ENCODE results near the gene UBE2L6.
"Not testable (repeated sequence)": the region's sequence is repeated elsewhere in the genome, so short reads cannot be mapped to it uniquely, and the experiment has no call there.

UBE2L6 gene

DNA sequence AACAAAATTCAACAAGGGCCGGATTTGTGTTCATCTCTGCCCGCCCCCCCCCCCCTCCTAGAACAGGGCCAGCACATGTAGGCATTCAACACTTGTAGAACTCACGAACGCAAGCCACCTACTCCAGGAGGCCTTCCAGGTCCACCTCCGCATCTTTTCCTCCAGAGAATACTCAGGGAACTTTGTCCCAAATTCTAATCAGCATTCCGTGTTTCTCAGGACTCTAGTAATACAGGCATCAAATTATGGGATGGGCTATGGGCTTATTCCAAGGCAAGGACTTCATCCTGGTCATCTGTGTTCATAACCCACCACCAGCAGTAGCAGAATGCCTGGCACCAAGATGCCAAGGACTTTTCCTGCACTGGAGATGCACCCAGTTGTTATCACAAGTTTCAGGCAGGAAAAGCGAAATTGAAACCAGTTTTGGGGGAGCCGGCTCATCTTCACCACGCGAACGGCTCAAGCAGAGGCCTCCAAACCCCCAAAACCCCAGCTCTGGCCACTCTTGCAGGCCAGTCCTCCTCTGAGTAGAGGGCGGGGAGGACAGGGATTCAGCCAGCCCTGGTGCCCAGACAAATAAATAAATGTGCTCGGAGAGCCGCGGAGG lies 462 bp downstream of the UBE2L6 start:
- peak; percentile 40 for DNase-seq (ENCODE audit: low spot score)

DNA sequence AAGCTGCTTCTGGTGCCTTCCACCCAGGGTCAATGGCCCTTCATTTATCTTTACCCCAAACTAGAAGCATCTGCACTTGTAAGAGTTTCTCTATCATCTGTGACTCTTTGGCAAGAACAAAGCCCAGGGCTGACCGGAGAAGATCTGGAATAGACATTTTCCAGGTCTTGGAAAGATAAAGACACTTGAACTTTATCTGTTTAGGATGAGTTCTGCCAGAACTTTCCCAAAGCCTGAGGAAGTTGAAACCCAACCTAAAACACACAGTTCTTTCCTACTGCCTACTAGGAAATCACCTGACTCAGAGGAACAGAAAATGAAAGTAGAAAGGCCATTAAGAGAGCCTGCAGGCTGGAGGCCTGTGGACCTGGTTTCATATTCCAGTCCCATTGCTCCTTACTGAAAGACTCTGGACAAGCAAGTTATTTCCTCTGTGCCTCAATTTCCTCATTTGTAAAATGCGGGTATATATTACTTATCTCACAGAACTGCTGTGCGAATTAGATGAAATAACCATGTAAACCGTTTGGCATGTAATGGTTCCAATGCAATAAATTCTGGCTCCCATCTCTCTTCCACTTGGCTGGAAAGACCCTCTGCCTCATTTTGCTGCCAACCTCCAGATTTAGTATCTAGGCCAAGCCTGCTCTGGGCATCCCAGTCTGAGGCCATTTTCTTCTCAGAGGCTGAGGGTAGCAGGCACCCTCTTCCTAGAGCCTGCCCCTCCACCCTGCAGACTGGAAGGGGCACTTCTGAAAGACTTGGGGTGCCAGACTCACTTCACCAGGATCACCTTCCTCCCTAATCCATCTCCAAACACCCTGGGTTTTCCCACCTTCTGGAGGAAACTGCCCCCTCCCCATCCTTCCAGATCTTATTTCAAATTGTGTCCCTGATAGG lies 1.2 kb downstream of the UBE2L6 start:
- DNase-seq (ENCODE audit: low spot score): peak; percentile 66

DNA sequence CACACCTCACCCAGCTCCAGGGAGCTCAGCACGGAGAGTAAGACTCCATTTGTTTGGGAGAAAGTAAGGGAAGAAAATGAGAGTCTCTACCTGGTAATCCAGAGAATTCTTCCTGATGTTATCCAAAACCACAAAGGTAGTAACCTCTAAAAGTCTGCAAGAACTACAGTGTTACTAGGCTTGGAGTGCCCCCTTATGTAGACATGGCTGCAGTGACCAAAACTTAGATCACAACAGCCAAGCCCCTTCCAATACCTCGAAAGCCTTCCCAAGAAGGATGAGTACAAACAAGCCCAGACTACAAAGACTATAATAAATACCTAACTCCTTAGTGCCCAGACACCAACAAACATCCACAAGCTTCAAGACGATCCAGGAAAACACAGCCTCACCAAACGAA lies 4.9 kb downstream of the UBE2L6 start:
- no peak for DNase-seq (ENCODE audit: low spot score)

DNA sequence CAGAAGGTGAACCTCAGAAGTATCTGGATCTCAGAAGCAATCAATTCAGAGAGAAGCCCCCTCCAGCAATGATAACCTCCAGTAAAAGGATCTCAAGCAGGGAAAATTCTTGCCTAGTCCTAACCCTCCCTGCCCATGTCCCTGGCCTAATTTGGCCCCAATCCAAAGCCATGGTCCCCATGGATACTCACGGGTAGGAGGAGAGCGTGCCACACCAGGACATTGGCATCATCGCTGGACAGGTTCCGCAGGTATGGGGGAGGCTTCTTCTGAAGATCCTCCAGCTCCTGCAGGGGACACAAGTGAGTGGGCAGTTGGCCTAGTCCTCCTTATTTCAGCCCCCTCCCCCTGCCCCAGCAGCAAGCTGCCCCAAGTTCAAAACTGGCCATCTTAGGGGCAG lies 7.3 kb downstream of the UBE2L6 start:
- DNase-seq (ENCODE audit: low spot score): no peak

DNA sequence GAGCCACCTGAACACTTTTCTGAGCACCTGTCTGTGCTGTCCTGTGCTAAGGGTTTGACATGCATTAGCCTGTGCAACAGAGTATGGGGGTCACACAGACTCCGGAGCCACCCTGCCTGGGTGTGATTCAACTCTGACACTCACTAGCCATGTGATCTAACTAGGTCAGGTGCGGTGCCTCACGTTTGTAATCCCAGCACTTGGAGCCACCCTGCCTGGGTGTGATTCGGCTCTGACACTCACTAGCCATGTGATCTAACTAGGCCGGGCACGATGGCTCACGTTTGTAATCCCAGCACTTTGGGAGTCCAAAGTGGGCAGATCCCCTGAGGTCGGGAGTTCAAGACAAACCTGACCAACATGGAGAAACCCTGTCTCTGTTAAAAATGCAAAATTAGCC lies 11.4 kb downstream of the UBE2L6 start:
- DNase-seq (ENCODE audit: low spot score): no peak

DNA sequence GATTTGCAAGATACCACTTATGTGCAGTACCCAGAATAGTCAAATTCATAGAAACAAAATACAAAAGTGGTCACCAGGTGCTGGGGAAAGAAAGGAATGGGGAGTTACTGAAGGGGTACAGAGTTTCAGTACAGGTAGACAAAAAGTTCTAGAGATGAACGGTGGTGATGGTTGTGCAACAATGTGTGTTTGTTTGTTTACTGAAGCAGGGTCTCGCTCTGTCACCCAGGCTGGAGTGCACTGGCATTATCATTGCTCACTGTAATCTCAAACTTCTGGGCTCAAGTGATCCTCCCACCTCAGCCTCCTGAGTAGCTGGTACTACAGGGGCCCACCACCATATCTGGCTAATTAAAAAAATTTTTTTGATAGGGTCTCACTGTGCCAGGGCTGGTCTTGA lies 12.1 kb downstream of the UBE2L6 start:
- no peak for DNase-seq (ENCODE audit: low spot score)

DNA sequence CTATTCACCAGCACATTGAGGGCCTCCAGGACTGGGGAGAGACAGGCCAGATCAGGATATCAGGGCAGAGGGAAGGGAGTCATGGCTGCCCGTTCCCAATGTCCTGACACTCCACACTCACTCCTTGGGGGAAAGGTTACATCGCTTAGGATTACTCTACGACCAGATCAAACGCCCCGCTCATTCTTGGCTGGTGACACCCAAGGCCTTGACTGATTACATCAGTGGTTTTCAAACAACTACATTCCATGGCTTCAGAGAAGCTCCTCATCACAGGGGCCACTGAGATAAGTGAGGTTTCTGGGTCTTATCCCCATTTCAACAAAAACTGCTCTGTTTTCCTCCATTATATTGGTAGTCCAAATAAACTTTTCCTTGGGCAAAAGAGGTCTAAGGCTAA lies 15.0 kb downstream of the UBE2L6 start:
- no peak for DNase-seq (ENCODE audit: low spot score)

DNA sequence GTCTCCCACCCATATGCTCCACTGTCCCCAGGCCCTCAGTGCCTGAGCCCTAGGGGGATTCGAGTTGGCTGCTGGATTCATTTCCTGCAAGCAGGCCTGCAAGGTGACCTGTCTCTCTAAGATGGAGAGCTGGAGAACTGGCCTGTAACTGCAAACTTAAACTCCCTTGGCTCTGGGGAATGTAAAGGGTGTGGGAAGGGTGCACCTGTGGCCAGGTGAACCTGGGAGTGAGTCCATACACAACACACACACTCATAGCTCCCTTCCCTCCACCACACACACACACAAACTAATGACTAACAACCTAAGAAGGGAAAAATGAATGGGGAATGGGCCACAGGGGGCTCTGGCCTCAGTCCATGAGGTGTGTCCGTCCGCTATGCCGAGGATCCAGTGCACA lies 15.5 kb downstream of the UBE2L6 start:
- DNase-seq (ENCODE audit: low spot score): no peak

DNA sequence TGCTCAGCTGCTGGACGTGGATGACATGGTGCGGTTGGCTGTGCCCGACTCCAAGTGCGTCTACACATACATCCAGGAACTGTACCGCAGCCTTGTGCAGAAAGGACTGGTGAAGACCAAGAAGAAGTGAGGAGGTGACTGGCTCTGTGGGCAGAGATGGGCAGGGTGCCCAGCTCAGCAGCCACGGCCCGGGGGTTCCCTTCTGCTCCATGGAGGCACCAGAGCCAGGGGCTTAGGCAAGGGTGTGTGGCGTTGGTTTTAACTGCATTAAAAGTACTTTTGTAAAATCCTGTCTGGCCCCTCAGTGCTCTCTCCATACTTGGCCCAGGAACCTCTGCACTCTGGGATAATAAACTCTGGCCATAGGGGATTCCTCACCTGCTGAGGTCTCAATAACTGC lies 17.5 kb downstream of the UBE2L6 start:
- no peak for DNase-seq (ENCODE audit: low spot score)

DNA sequence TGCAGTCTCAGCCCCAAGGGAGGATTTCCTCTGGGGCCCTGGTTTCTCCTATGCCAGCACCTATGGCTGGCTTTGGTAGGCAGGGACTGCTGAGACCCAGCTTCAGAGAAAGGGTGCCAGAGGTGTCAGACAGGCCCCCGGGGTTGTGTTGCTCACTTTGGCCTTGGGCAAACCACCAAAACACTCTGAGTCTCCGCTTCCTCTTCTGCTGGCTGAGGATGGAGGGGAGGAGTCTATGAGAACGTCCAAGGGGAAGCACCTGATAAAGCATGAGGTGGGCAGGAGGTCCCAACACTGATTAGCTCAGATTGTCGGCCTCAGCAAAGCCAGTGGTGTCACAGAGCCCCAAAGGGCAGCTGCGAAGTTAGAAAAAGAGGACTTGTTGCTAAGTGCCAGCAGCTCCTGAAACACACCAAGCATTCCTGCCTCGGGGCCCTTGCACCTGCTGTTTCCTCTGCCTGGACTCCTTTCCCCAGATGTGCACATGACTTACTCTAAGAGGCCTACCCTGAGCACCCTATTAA lies 19.6 kb downstream of the UBE2L6 start:
- no peak for DNase-seq (ENCODE audit: low spot score)

DNA sequence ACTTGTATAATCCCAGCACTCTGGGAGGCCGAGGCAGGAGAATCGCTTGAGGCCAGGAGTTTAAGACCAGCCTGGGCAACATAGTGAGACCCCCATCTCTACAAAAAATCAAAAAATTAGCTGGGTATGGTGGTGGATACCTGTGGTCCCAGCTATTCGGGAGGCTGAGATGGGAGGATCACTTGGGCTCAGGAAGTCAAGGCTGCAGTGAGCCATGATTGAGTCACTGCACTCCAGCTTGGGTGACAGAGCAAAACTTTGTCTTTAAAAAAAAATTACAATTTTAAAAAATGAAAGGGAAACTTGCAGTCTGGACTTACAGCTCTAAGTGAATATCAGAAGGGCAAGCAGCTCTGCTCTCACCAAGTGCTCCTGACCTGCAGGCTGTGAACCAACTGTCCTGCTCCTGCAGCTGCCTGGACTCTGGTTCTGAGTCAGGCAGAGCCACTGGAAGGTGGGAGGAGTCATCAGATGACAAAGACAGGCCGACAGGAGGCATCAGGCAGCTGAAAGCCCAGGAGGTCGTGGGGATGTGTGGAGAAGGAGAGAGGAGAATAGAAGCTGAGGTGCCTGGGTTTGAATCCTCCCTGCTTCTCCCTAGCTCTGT lies 20.5 kb downstream of the UBE2L6 start:
- no peak for DNase-seq (ENCODE audit: low spot score)

DNA sequence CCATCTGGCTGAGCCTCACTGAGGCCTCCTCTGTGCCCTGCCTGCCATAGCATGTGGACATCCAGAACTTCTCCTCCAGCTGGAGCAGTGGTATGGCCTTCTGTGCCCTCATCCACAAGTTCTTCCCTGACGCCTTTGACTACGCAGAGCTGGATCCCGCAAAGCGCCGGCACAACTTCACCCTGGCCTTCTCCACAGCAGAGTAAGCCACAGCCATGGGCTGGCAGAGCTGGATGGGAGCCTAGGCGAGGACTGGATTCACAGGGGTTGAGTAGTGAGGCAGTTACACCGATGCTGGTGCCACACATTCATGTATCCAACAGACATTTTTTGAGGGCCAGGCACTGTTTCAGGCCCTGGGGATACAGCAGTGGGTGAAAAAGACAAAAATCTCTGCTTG lies 21.0 kb downstream of the UBE2L6 start:
- no peak for DNase-seq (ENCODE audit: low spot score)

DNA sequence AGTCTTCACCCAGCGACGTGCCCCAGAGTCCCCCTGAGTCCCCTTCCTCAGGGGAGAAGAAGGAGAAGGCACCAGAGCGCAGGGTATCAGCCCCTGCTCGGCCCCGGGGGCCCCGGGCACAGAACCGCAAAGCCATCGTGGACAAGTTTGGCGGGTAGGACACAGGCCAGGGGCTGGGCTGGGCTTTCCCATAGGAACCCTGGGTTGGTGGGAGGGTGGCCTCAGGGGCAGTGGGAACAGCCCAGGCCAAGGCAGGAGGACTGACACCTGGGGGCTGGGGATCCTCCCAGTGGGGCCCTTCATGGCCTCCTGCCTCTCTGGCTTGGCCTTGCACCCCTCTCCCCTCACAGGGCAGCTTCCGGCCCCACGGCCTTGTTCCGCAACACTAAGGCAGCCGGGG lies 21.6 kb downstream of the UBE2L6 start:
- DNase-seq (ENCODE audit: low spot score): no peak

DNA sequence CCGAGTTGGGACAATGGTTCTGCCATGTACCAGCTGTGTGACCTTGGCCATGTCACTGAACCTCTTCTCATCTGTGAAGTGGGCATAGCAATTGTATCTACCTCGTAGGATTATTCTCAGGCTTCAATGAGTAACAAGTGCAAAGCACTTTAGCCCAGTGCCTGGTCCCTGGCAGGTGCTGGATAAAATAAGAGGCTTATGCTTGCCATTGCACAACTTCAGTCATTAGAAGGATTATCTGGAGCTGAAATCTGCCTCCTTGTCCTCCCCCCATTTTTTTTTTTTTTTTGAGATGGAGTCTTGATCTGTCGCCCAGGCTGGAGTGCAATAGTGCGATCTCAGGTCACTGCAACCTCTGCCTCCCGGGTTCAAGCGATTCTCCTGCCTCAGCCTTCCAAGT lies 22.9 kb downstream of the UBE2L6 start:
- DNase-seq (ENCODE audit: low spot score): no peak

DNA sequence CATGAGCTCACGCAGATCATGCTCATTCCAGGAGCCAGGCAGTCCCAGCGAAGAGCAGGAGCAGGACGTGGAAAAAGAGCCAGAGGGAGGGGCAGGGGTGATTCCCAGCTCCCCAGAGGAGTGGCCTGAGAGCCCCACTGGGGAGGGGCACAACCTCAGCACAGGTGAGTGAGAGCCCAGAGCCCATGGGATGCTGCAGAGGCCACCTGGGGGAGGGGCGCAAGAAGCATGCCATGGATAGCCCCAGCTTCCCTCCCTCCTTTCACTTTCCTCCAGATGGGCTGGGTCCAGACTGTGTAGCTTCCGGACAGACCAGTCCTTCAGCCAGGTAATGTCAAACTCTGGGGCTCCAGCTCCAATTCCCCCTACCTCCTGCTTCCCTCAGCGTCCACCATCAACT lies 23.9 kb downstream of the UBE2L6 start:
- no peak for DNase-seq (ENCODE audit: low spot score)

DNA sequence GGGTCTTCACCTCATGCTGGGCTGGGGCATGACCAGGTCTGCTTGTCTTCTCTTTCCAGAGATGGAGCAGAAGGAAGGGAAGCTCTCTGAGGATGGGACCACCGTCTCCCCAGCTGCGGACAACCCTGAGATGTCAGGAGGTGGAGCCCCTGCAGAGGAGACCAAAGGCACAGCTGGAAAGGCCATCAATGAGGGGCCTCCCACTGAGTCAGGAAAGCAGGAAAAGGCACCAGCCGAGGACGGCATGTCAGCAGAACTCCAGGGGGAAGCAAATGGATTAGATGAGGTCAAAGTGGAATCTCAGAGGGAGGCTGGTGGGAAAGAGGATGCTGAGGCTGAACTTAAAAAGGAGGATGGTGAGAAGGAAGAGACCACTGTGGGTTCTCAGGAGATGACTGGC lies 24.9 kb downstream of the UBE2L6 start:
- no peak for DNase-seq (ENCODE audit: low spot score)

DNA sequence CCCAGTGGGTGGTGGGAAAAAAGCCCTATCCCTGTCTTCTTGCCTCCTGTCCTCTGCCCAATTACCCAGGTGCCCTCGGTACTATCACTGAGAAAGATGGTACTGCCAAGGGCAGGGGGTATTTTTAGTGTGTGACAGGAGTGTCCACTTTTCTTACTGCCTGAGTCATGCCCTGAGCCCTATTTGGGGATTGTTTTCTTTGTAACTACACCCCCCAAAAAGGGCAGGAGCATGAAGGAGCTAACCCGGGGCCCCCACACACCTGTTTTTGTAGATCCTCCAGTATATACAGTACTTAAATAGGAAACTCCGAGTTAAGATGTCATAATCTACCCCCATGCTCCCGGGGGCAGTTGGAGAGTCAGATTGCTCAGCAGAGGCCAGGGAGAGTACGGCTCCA lies 26.3 kb downstream of the UBE2L6 start:
- no peak for DNase-seq (ENCODE audit: low spot score)

DNA sequence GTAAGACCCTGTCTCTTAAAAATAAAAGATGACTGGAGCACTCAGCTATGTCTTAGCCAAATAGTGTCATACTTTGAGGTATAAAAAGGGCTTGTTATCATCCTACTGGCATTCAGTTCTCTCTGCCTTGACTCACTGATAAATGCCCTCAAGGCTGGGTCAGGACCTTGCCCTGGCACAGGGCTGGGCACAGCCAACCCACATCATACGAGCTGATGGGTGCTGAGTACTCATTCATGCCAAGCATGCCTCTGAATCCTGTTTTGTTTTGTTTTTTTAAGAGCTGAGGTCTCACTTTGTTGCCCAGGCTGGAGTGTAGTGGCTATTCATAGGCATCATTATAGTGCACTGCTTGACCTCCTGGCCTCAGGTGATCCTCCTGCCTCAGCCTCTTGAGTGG lies 28.1 kb downstream of the UBE2L6 start:
- DNase-seq (ENCODE audit: low spot score): no peak

DNA sequence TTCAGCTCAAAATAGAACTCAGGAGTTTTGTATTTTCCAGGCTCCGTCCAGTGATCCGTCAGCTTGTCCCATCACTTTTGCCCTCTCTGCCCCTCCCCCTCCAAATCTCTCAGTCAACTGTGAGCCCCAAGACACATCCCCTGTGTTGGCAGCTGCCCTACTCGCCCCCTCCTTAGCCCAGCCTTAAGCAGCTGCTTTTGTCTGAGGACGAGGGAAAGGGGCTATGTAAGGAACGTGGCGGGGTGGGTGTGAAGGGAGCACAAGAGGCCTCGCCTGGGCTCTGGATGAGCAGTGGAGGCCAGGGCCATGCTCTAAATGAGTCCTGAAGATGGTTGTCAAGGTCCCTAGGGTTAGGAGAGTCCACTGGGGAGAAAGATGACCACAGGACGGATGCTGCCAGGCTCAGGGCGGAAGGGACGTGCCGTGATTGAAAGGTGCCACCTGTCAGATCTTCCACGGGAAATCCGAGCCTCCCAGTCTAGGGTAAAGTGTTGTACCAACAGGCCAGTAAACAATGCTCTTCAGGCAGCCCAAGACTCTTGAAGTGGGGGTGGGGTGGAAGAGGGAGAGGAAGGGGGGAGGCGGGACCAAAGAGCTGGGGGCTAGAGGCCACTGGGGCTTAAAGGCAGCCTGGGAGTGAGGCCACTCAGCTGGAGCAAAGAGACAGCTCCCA lies 30.4 kb downstream of the UBE2L6 start, which contains the start of gene SMTNL1:
SMTNL1 (plus strand) TSS at position 649 of the 673 bp plus-strand sequence. CDS start 5,048 bp downstream, outside the sequence.
- no peak for DNase-seq (ENCODE audit: low spot score)

DNA sequence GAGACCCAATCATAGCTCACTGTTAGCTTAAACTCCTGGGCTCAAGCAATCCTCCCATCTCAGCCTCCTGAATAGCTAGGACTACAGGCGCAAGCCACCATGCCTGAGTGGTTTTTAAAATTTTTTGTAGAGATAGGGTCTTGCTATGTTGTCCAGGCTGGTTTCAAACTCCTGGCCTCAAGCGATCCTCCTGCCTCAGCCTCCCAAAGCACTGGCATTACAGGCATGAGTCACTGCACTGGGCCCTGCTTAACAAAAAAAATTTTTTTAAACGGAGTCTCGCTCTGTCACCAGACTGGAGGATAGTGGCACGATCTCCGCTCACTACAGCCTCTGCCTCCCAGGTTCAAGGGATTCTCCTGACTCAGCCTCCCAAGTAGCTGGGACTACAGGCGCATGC lies 33.0 kb downstream of the UBE2L6 start:
- not testable (repeated sequence) for DNase-seq (ENCODE audit: low spot score)

DNA sequence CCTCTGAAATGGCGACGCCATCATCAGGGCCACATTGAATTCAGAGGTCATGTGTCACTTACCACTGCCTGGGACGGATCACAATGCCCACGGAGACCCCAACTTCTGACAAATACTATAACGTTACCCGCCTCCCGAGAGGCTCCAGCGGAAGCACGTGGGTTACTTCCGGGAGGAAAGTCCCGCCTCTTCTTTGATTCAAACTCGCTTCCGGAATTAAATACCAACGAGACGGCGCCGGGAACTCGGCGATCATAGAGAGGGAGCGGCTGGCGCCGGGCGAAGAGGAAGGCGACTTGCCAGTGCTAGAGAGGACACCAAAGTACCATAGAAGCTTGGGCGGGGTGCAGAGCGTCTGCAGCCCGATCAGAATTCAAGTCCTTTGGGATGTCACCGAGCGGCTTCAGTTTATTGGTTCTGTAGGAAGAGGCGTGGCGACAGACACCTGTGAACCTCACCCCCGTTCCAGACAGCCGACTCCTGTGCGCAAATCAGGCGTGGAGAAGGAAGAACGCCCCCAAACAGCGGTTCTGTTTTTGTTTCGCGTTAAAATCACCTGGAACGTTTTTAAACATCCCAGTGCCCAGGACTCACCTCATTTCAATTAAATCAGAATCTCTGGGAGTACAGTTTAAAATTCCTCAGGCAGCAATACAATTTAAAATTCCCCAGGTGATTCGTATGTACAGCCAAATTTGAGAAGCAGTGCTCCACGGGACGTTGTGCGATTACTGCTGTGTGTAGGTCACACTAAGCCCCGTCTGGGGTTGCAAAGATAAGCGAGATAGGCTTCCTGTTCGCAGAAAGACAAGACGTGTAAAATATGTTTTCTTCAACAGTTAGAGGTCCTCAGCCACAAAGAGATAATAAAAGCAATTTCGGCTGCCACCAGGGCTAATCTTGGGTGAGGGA lies 36.6 kb downstream of the UBE2L6 start, which contains the start of gene TIMM10:
TIMM10 (minus strand) TSS at position 159 of the 912 bp plus-strand sequence. CDS start 565 bp downstream, outside the sequence.
- DNase-seq (ENCODE audit: low spot score): peak; percentile 97
